OCI-LY1 (cell line): ENCODE results near the gene NEK5.

Experiments used
- CTCF ChIP-seq: fragments of 200-600 bp; sonication (generic), shearing (Covaris generic); IDR thresholded peaks from 2 replicates; pipeline ENCODE4 v1.5.1; 2017; ENCODE audit warnings: mild to moderate bottlenecking, antibody characterized with exemption, low read length, moderate library complexity, mixed read lengths
- EZH2 ChIP-seq: fragments of 200-600 bp; sonication (generic), shearing (Covaris generic); IDR thresholded peaks from 2 replicates; pipeline ENCODE4 v1.8.0; 2017; ENCODE audit warnings: borderline replicate concordance, mixed run types, mild to moderate bottlenecking, antibody characterized with exemption, low read length, moderate library complexity, mixed read lengths

DNA sequence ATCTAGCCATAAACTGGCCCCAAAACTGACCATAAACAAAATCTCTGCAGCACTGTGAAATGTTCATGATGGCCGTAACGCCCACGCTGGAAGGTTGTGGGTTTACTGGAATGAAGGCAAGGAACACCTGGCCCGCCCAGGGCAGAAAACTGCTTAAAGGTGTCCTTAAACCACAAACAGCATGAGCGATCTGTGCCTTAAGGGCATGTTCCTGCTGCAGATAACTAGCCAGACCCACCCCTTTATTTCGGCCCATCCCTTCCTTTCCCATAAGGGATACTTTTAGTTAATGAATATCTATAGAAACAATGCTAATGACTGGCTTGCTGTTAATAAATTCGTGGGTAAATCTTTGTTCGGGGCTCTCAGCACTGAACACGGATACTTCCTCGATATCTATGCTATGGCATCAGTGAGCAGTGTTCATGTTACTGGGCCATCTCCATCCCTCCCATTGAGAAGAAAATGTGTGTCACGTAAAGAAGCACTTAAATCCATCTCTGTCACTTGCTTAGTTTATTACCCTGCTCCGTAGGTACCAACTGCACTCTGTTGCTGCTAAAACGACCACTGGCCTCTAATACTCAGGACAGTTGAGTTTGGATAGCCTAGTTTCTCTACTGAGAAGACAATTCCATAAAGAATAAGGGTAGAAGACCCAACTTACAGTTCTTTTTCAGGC lies 122.9 kb downstream of the NEK5 start:
- TF ChIP-seq CTCF (no peak), EZH2 (no peak)
